HG02938 (cell line): ENCODE data around the gene MPDZ.
"Not testable (repeated sequence)": the region's sequence is repeated elsewhere in the genome, so short reads cannot be mapped to it uniquely, and the experiment has no call there.

Experiments used
- ATAC-seq: cut with Tn5 transposase; IDR thresholded peaks from one replicate; pipeline ENCODE4 v1.9.1; 2021; ENCODE audit warnings: mild to moderate bottlenecking, moderate library complexity; ENCODE audit not compliant: unreplicated experiment

MPDZ gene

DNA sequence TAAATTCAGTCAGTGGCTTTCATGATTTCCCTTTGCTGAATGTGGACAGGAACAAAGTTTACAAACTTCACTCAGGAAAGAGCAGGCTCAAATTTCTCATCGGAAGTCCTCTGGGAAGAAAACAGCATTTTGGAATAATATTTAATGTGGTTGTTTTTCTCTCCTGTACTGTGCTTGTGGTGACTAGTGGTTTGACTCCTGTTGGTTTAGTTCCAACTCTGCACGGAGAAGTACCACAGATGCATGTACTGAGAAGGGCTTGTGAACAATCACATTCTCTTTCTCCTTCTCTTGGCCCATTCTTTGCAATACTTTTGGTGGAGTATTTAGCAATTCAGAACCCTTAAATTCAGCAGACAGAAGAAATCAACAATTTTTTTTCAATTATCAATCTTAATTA lies 13.3 kb downstream of the MPDZ start:
- no peak for ATAC-seq

- no peak for ATAC-seq
Measured at GRCh38 chr9:13264788-13265187, 14.7 kb downstream of the MPDZ start.

DNA sequence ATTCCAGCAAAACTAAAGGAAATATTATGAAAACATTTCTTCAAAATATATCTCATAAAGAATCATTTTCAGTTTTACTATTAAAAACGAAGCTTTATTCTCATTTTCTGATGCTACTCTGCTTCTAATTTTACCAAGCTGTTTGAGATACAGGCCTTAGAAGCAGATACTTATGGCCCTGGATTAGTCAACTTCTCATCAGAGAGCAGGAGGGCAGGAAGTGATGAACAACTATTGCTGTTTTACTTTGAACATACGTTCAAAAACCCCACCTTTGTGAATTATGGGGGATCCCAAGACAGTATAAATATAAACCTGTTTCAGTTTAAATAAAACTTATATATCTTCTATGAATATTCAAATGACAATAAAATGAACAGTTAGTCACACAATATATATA lies 16.0 kb downstream of the MPDZ start:
- no peak for ATAC-seq

DNA sequence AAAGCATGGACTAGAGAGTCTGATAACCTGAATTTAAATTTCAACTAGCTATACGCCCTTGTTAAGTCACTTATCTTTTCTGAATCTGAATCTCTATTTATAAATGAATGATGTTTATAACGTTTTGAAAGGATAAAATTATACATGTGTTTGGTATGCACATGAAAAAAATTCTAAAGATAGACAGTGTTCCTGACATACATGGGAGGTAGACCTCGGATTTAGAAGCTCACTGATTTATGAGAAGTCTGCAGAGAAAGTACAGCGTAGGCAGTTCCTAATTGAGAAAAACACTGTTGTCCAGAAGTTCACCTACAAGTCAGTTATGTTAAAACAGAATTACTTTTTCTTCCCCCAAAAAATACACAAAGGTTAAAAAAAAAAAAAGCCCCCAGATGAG lies 26.6 kb downstream of the MPDZ start:
- no peak for ATAC-seq

GRCh38 chr9:13244181-13244580 lies 35.3 kb downstream of the MPDZ start:
- no peak for ATAC-seq

- no peak for ATAC-seq
Measured at GRCh38 chr9:13241283-13241682, 38.2 kb downstream of the MPDZ start.

DNA sequence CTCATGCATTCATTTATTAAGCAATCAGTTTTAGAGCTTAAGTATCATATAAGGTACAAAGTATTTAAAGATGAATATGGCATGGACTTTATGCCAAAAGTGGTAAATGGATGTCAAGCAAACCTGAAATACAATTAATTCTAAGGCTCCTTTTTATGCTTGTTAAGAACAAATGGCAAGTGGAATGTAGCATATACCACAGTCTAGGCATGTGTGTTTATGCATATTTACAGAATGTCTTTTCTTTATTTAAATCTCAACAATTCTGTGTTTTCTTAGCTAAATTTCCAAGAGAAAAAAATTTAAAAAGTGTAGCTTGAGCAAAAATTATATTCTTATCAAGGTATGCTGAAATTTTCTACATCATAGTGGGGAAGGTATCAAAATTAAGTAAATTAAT lies 39.8 kb downstream of the MPDZ start:
- no peak for ATAC-seq

DNA sequence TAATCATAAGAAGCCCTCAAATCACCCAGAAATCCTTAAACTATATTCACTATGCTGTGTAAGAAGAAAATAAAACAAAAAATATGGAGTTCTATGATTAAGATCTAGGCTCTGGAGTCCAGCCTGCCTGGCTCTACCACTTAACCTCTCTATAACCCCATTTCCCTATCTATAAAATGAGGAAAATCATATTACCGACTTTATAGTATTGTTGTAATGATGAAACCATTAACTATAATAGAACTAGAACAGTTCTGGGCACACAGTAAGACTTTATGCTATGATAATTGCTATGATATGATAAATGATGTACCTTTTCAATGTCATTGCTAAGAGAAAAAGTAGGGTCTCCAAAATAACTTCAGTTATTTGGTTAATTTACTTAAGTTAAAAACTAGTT lies 40.3 kb downstream of the MPDZ start:
- no peak for ATAC-seq

GRCh38 chr9:13234932-13235331 lies 44.6 kb downstream of the MPDZ start:
- no peak for ATAC-seq

DNA sequence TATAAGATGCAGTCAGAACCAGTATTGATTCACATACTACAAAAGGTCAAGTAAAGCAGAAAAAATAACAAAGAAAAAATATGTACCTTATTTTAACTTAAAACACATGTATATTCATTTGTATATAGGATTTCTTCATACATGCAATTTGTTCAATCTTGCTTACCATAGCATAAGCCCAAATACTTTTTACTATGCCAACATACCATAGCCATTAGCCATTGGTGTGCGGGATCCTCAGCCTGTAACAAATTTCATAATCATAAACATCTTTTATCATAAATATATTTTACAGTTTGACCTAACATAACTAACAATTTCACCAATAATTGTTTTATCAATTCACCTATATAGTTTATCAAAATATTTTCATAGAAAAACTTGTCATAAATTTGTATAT lies 51.1 kb downstream of the MPDZ start:
- ATAC-seq, result no peak

DNA sequence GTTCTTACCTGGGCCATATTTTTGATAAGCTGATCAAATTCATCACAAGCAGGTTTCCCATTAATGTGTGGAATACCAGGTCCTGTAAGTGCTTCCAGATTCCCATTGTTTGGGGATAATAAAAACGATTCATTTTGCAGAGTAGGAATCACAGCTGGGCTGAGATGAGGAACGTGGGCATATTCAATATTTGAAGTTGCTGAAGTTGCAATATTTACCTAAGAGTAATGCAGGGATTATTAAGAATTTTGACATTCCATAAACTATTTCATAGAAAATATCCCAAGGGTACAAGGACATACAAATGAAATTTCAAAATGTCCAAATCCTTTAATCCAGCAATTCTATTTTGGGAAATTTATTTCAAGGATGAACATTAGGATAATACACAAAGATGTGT lies 55.1 kb downstream of the MPDZ start:
- no peak for ATAC-seq

GRCh38 chr9:13222733-13223132 lies 56.8 kb downstream of the MPDZ start:
- not testable (repeated sequence) for ATAC-seq

DNA sequence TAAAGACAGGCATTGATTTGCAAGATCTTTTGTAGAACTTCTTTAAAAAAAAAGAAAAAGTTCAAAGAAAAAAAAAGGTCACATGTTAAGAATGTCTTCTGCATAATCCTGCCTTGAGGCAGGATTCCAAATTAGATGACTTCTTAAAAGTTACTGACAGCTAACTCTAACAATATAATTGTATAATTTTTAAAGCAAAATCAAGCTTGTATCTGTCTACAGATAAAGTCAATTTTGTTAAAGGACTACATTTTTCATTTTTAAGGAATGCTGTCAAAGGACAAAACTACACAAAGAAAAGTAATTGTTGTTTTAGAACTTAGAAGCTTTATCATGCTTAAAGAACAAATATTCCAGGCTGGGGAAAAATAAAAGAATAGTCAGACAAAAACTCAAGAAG lies 57.8 kb downstream of the MPDZ start:
- no peak for ATAC-seq

GRCh38 chr9:13220837-13221236 lies 58.7 kb downstream of the MPDZ start:
- no peak for ATAC-seq

- ATAC-seq, result no peak
Measured at GRCh38 chr9:13215791-13216554, 63.5 kb downstream of the MPDZ start.

GRCh38 chr9:13213998-13214397 lies 65.5 kb downstream of the MPDZ start:
- ATAC-seq, result no peak

DNA sequence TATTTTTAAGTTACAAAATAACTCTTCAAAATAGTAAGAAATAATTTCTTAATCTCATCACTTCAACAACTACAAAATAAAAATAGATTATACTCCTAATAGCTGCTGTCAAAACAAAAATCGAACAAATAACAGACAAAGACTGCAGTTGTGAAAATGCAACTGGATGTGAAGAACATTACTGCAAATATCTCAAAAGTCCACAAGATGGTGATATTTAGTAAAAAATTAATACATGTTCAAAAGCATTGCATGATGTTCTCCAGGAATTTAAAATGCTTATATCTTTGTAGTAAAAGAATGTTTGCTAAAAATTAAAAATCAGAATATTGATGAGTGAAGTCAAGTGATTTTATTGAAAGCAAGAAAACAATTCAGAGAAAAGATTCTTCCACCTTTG lies 66.2 kb downstream of the MPDZ start:
- no peak for ATAC-seq

GRCh38 chr9:13210306-13210705 lies 69.2 kb downstream of the MPDZ start:
- ATAC-seq, result no peak

GRCh38 chr9:13209498-13209897 lies 70.0 kb downstream of the MPDZ start:
- no peak for ATAC-seq

DNA sequence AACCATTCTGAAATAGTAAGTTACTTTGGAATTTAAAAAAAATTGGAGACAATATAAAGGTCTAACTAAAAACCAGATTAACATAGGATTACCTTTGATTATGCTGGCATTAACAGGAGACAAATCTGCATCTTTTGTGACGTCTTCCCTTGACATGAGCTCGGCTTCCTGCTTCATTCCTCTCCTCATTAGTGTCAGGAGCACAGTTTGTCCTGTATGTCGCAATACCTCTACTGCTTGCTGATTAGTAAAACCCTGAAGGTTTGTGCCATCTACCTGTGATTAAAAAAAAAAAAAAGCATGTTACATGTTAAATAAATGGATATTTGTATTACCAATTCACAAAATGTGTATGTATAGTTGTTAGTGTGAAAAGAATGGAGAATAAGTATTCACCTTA lies 73.7 kb downstream of the MPDZ start:
- no peak for ATAC-seq

GRCh38 chr9:13190040-13190439 lies 89.5 kb downstream of the MPDZ start:
- ATAC-seq, result no peak

DNA sequence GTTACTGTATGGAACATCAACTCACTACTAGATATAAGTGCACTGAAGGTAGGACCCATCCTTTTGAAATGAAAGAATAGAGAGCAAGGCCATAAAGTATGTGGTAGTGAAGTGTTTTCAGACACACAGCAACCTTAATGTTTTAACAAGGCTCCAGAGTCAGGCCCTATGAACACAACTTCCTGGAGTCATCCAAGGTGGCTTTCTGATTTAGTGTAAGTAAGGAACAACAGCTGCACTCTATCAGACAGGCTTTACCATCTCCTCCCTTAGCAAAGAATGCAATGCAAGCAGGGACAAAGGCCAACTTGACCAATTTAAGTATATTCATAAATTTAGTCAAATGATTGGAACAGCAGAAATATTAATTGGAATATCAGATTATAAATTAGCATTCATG lies 90.1 kb downstream of the MPDZ start:
- no peak for ATAC-seq

- no peak for ATAC-seq
Measured at GRCh38 chr9:13186774-13187173, 92.7 kb downstream of the MPDZ start.
